HFF-Myc (cell line): Measurements from ENCODE around the gene ABCG1.

ENCODE experiments used
- DNase-seq: peaks from one replicate; pipeline ENCODE4 v3.0.0-alpha.2; 2011; ENCODE audit warnings: low read depth; ENCODE audit errors: extremely low read depth
- H3K4me3 ChIP-seq: replicated peaks from 2 replicates; pipeline ENCODE4 v1.5.1; 2011; ENCODE audit warnings: low read depth, mild to moderate bottlenecking, control low read depth, low read length
- CTCF ChIP-seq: IDR thresholded peaks from 2 replicates; pipeline ENCODE4 v1.5.1; 2012; ENCODE audit warnings: mild to moderate bottlenecking, low read depth, low read length, control low read depth; ENCODE audit errors: missing control alignments

Gene ABCG1

GRCh38 chr21:42331660-42332059 lies 112.7 kb downstream of the ABCG1 start:
- no peak for DNase-seq
- H3K4me3 ChIP-seq, result no peak overlapping the region
- no peak for TF ChIP-seq CTCF

GRCh38 chr21:42332557-42333317 lies 113.8 kb downstream of the ABCG1 start:
- no peak overlapping the region for H3K4me3 ChIP-seq
- DNase-seq, result no peak
- no peak for TF ChIP-seq CTCF

GRCh38 chr21:42336054-42336453 lies 117.1 kb downstream of the ABCG1 start:
- DNase-seq, result no peak
- no peak for TF ChIP-seq CTCF
- H3K4me3 ChIP-seq, result no peak overlapping the region

GRCh38 chr21:42337276-42337675 lies 118.3 kb downstream of the ABCG1 start:
- no peak for DNase-seq
- H3K4me3 ChIP-seq, result no peak overlapping the region
- TF ChIP-seq CTCF, result no peak

GRCh38 chr21:42337830-42338728 lies 119.1 kb downstream of the ABCG1 start:
- H3K4me3 ChIP-seq, result no peak overlapping the region
- peak; percentile 2 for DNase-seq
- peak; percentile 61 for TF ChIP-seq CTCF

- no peak for TF ChIP-seq CTCF
- no peak for DNase-seq
These were observed 120.1 kb downstream of the ABCG1 start for GRCh38 chr21:42338729-42339715.

More at GRCh38 chr21:42338729-42339715, 120.1 kb downstream of the ABCG1 start:
- H3K4me3 ChIP-seq, result no peak overlapping the region
